GM19193 (cell line): ENCODE measurements around the gene FSTL5.

Source experiments
- POLR2A ChIP-seq: IDR thresholded peaks from 4 replicates; pipeline ENCODE4 v1.6.1; 2011; ENCODE audit not compliant: insufficient read depth, insufficient read length; ENCODE audit errors: extremely low read depth

FSTL5 gene

GRCh38 chr4:161486461-161486860, 677.3 kb downstream of the FSTL5 start:
- no peak for TF ChIP-seq POLR2A

- no peak for TF ChIP-seq POLR2A
Observed at GRCh38 chr4:161466316-161466715, 697.5 kb downstream of the FSTL5 start.

GRCh38 chr4:161463436-161463835, 700.4 kb downstream of the FSTL5 start:
- TF ChIP-seq POLR2A = no peak

- TF ChIP-seq POLR2A = no peak
Observed at GRCh38 chr4:161457906-161458305, 705.9 kb downstream of the FSTL5 start.

GRCh38 chr4:161457311-161457710, 706.5 kb downstream of the FSTL5 start:
- no peak for TF ChIP-seq POLR2A

GRCh38 chr4:161454860-161455259, 708.9 kb downstream of the FSTL5 start:
- TF ChIP-seq POLR2A = no peak

GRCh38 chr4:161448550-161449180, 715.1 kb downstream of the FSTL5 start:
- TF ChIP-seq POLR2A = no peak

- TF ChIP-seq POLR2A = no peak
Observed at GRCh38 chr4:161444626-161445025, 719.2 kb downstream of the FSTL5 start.

- no peak for TF ChIP-seq POLR2A
Observed at GRCh38 chr4:161442921-161443320, 720.9 kb downstream of the FSTL5 start.

GRCh38 chr4:161438096-161438495, 725.7 kb downstream of the FSTL5 start:
- TF ChIP-seq POLR2A = no peak

- TF ChIP-seq POLR2A = no peak
Observed at GRCh38 chr4:161428180-161428965, 735.4 kb downstream of the FSTL5 start.

- no peak for TF ChIP-seq POLR2A
Observed at GRCh38 chr4:161419822-161420221, 744.0 kb downstream of the FSTL5 start.

- no peak for TF ChIP-seq POLR2A
Observed at GRCh38 chr4:161411901-161412300, 751.9 kb downstream of the FSTL5 start.

GRCh38 chr4:161404346-161405110, 759.3 kb downstream of the FSTL5 start:
- no peak for TF ChIP-seq POLR2A

GRCh38 chr4:161403781-161404180, 760.0 kb downstream of the FSTL5 start:
- no peak for TF ChIP-seq POLR2A
